Muscle layer of colon (tissue), 2 donors: ENCODE results near the gene SPATA31D1.
A peak's percentile ranks its signal among the peaks of the same experiment; 100 is the strongest.

Experiments
- H3K27ac ChIP-seq: one replicate; pipeline ENCODE4 v1.7.0; 2013; ENCODE audit warnings: low read depth, mild to moderate bottlenecking, low read length, moderate library complexity
- H3K27me3 ChIP-seq, 2 donors: one replicate each; pipeline ENCODE4 v1.7.0; 2013; ENCODE audit warnings: low read length in 2 of 2, mild to moderate bottlenecking in 2 of 2; ENCODE audit not compliant: insufficient read depth in 2 of 2, control insufficient read depth in 1 of 2
- H3K36me3 ChIP-seq: one replicate; pipeline ENCODE4 v1.7.0; 2013; ENCODE audit warnings: mild to moderate bottlenecking, low read length; ENCODE audit not compliant: insufficient read depth
- H3K4me1 ChIP-seq: one replicate; pipeline ENCODE4 v1.7.0; 2013; ENCODE audit warnings: mild to moderate bottlenecking, low read length; ENCODE audit not compliant: insufficient read depth
- H3K4me3 ChIP-seq, 2 donors: one replicate each; pipeline ENCODE4 v1.7.0; 2013; ENCODE audit warnings: low read length in 2 of 2, low read depth in 1 of 2, mild to moderate bottlenecking in 1 of 2, moderate library complexity in 1 of 2
- H3K9ac ChIP-seq: one replicate; pipeline ENCODE4 v1.7.0; 2013; ENCODE audit warnings: low read length
- H3K9me3 ChIP-seq: one replicate; pipeline ENCODE4 v1.7.0; 2013; ENCODE audit warnings: mild to moderate bottlenecking, low read length
- donor health status: abdominal sarcoma.
- donor health status: Adenocarcinoma of cecum.

The SPATA31D1 gene

DNA sequence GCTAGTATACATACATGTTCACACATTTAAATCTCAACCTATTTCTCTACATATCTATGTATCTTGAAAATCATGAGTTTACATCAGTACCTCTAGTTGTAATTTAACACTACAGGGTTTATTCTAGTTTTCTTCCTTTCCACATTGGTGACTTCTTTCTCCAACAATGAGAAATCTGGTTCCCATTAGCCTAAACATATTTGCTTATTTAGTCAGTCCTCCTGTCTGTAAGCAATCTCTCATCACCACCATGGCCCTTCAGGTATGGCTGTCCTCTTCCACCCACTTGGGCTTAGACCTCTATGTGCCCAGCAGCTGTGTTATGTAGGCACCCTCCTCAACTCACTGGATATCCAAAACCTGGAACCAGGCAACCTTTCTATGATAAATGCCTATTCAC, 8.0 kb upstream of the SPATA31D1 start:
- H3K9ac ChIP-seq, result no peak overlapping the region
- H3K36me3 ChIP-seq, result no peaks in the 10 kb centered on the region

DNA sequence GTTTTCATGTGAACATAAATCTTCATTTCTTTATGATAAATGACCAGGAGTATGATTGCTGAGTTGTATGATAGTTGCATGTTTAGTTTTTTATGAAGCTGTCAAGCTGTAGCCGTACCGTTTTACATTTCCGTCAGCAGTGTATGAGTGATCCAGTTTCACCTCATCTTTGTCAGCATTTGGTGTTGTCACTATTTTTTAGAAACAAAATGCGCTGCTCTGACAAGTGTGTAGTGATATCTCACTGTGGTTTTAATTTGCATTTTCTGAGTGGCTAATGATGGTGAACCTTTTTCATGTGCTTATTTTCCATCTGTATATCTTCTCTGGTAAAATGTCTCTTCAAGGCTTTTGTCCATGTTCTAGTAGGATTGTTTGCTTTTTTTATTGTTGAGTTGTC, 6.7 kb upstream of the SPATA31D1 start:
- H3K4me1 ChIP-seq, result no peaks in the 10 kb centered on the region
- H3K36me3 ChIP-seq, result no peaks in the 10 kb centered on the region
- H3K27ac ChIP-seq, result no peak overlapping the region
- no peaks in the 10 kb centered on the region for H3K27me3 ChIP-seq
- H3K4me3 ChIP-seq, result no peak overlapping the region
- H3K9ac ChIP-seq, result no peak overlapping the region
- H3K9me3 ChIP-seq, result no peaks in the 10 kb centered on the region

More for the DNA sequence above, 8.0 kb upstream of the SPATA31D1 start:
- H3K4me3 ChIP-seq, result no peak overlapping the region
- no peak overlapping the region for H3K27ac ChIP-seq
- H3K9me3 ChIP-seq, result no peaks in the 10 kb centered on the region
- H3K4me1 ChIP-seq, result no peaks in the 10 kb centered on the region
- no peaks in the 10 kb centered on the region for H3K27me3 ChIP-seq

DNA sequence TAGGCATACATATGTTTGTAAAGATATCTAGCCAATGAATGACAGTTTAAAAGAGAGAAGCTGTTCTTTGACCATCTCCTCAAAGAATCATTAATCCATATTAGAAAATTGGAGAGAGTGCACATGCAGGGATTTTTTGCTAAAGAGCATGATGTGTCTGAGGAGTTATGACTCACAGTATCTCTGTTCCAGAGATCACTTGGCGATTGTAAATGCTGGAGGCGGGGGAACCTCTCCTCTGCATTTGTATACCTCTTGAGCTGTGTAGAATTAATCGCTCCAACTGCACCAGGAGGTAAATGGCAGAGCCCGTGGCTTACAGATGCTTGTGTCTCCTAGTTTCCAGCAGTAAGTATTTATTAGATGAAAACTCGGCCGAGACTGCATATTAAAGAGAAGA, 3.6 kb upstream of the SPATA31D1 start:
- Histone ChIP-seq H3K27me3 (no peaks in the 10 kb centered on the region), H3K36me3 (no peaks in the 10 kb centered on the region), H3K27ac (no peak overlapping the region), H3K9me3 (no peaks in the 10 kb centered on the region), H3K4me3 (no peak overlapping the region), H3K9ac (no peak overlapping the region), H3K4me1 (no peaks in the 10 kb centered on the region)

DNA sequence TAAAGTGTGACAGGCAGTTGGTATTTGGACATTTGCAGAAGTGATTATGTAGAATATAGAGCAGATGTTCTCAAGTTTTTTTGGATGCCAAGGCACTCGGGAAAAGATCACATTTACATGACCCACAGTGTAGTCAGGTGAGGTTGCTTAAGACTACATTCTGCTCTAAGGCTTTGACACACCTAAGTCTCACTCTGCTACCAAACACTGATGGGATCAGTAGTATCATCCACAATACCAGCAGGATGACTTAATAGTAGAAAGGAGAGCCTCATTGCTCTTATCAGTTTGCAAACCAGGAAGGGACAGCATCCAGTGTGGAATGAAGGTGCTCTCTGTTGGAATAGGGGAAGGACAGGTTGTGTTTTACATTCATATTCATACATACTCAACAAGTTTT, 2.5 kb upstream of the SPATA31D1 start:
- no peaks in the 10 kb centered on the region for H3K27me3 ChIP-seq
- no peaks in the 10 kb centered on the region for H3K9me3 ChIP-seq
- H3K9ac ChIP-seq, result no peak overlapping the region
- H3K27ac ChIP-seq, result no peak overlapping the region
- no peaks in the 10 kb centered on the region for H3K36me3 ChIP-seq
- no peak overlapping the region for H3K4me3 ChIP-seq
- no peaks in the 10 kb centered on the region for H3K4me1 ChIP-seq

DNA sequence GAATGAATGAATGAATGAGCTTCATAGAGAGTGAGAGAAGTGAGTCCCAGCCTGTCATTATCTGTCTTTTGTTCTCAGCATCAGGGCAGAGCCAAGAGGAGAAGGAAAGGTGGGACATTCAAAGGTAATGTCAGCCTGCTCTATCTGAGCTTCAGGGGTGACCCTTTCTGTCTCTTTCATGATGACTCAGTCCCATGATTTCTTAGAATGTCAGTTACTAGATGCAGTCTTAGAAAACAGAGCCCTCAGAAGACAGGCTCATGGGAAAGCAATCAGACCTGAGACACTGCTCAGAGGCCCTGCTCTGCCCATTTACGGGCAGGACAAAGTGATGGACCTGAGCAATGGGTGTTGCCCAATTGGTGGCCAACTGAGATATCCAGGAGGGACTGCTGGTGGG, 1.1 kb downstream of the SPATA31D1 start:
- no peaks in the 10 kb centered on the region for H3K9me3 ChIP-seq
- H3K27ac ChIP-seq, result no peak overlapping the region
- no peaks in the 10 kb centered on the region for H3K27me3 ChIP-seq
- no peaks in the 10 kb centered on the region for H3K4me1 ChIP-seq
- no peaks in the 10 kb centered on the region for H3K36me3 ChIP-seq
- no peak overlapping the region for H3K9ac ChIP-seq
- no peak overlapping the region for H3K4me3 ChIP-seq

DNA sequence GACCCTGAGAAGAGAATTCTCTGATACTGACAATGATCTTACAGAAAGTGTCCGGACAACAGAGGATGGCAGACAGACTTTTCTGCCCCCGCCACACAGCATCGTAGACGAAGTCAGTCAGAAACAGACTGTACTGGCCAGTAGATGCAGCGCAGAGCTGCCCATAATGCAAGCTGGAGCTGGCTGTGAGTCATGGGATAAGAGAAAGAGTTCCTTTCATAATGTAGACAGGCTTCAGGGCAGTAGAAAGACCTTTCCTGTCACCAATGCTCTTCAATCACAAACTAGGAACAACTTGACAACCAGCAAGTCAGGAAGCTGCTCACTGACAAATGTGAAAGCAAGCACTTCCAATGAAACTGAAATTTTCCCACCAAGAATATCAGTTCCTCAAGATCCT, 5.1 kb downstream of the SPATA31D1 start:
- Histone ChIP-seq H3K27me3 (no peaks in the 10 kb centered on the region), H3K4me1 (no peaks in the 10 kb centered on the region), H3K4me3 (no peak overlapping the region), H3K27ac (no peak overlapping the region), H3K9ac (no peak overlapping the region), H3K36me3 (no peaks in the 10 kb centered on the region), H3K9me3 (no peaks in the 10 kb centered on the region)

DNA sequence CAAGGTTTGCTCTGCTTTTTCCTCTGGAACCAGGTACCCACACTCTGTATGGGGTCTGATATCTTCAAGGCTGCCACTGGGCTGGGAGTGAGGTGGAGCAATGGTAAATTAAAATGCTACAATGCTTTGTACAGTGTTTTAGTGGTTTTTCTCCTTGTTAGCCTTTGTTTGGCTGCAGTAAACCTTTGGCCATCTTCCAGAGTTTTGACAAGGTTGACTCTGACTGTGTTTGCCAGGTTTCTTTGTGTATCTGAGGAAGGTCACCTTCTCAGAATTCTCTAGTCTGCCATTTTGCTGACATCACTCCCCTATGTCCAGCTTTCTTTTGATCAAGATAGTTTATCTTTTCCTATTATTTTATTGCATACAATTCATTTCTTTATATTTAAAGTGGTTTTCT, 11.2 kb downstream of the SPATA31D1 start:
- H3K36me3 ChIP-seq, result no peaks in the 10 kb centered on the region
- no peaks in the 10 kb centered on the region for H3K9me3 ChIP-seq
- no peak overlapping the region for H3K9ac ChIP-seq
- no peaks in the 10 kb centered on the region for H3K27me3 ChIP-seq
- H3K4me1 ChIP-seq, result no peaks in the 10 kb centered on the region
- H3K27ac ChIP-seq, result no peak overlapping the region
- H3K4me3 ChIP-seq, result no peak overlapping the region

DNA sequence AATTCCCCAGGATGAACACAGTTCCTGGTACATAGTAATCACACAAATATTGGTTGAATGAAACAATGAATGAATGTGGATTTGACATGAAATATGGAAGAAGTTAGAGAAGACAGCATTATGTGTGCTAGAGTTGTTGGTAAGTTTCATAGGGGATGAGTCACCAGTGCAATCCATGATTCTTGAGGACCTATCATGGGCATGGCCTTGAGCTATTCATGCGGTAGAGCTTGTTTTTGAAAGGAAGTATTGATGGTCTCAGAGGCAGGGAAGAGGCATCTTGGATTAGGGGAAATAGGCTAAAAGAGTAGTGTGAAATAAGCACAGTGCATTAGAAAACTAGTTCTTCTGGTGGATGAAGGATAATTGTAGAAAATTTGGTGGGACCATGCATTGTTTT, 22.1 kb downstream of the SPATA31D1 start:
- Histone ChIP-seq H3K27me3 (no peaks in the 10 kb centered on the region), H3K4me1 (peaks cover 5% of the 10 kb centered on the region), H3K36me3 (no peaks in the 10 kb centered on the region), H3K4me3 (no peak overlapping the region), H3K9ac (no peak overlapping the region), H3K27ac (peak overlapping the region; percentile 2), H3K9me3 (peaks cover 3% of the 10 kb centered on the region)

DNA sequence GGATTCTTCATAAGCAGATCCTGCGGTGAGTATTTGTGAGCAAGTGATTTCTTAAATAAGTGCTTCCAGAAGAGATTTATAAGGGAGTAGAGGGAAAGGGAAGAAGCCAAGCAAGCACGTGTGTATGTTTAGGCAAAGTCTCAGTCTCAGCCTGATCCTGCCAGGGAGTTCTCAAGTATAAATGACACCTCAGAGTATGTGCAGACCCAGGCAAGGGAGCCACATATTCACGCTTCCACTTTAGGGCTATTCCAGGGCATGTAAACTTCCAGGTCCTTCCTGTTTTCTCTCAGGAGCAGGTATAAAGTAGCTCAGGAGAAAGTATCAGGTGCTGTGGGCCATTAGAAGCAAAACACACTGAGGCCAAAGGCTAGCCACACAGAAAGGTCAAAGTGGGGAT, 22.6 kb downstream of the SPATA31D1 start:
- Histone ChIP-seq H3K36me3 (no peaks in the 10 kb centered on the region), H3K9me3 (peaks cover 3% of the 10 kb centered on the region), H3K9ac (no peak overlapping the region)

DNA sequence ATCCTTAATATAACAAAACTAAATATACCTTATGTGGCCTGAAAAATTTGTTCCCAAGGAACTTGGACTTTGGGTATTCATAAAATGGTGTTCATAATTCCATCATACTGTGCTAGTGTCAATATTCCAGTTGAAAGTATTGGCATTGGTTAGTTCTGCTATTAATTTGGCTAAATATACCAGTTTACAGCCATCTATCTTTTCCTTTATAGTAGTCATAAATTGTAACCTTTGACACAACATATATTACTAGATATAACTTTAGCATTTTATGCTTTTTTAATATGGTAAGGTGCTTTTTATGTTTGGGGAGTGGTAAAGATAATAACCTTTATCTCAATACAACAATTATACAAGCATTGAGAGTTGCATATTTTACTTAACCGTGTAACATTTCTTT, 23.7 kb downstream of the SPATA31D1 start:
- Histone ChIP-seq H3K27me3 (no peaks in the 10 kb centered on the region), H3K4me1 (peaks cover 5% of the 10 kb centered on the region), H3K4me3 (no peak overlapping the region), H3K9me3 (peaks cover 3% of the 10 kb centered on the region), H3K9ac (no peak overlapping the region), H3K27ac (no peak overlapping the region), H3K36me3 (no peaks in the 10 kb centered on the region)

More for the DNA sequence above, 22.6 kb downstream of the SPATA31D1 start:
- H3K27me3 ChIP-seq, result no peaks in the 10 kb centered on the region
- peaks cover 5% of the 10 kb centered on the region for H3K4me1 ChIP-seq
- H3K27ac ChIP-seq, result no peak overlapping the region
- H3K4me3 ChIP-seq, result no peak overlapping the region

DNA sequence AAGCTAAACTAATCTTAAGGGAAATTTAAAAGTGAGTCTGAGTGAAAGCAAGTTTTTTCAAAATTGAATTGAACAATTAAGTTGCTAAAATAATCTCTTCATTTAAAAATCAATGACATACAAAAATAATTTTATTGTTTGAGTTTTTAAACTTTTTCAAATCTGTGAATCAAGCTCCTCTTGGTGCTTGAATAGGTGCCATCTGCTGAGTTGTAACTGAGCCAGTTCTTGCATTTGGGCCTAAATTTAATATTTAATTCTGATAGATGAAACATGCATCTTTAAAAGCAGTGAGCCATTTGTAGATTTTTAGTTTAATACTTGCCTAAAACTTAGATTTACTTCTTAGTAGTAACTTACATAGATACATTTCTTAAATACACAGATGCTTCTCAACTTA, 31.8 kb downstream of the SPATA31D1 start:
- H3K9me3 ChIP-seq, result no peaks in the 10 kb centered on the region
- no peaks in the 10 kb centered on the region for H3K27me3 ChIP-seq
- H3K4me1 ChIP-seq, result no peaks in the 10 kb centered on the region
- H3K27ac ChIP-seq, result no peak overlapping the region
- H3K9ac ChIP-seq, result no peak overlapping the region
- H3K36me3 ChIP-seq, result no peaks in the 10 kb centered on the region
- no peak overlapping the region for H3K4me3 ChIP-seq

DNA sequence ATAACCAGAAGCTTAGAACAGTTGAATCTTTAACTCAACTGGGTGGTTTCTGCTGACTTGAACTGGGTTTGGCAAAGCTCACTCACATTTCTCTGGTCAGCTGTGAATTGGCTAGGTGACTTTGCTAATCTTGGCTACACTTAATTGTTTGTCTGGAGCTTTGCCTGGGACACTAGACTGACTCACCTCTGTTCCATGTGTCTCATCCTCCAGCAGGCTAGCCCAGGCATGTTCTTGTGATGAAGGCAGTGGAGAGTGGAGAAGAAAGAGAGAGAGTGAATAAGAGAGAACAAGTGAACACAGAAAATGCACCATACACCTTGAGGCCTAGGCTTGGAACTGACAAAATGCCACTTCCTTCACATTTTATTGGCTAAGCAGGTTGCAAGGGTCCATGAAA, 32.6 kb downstream of the SPATA31D1 start:
- H3K9me3 ChIP-seq, result no peaks in the 10 kb centered on the region
- no peak overlapping the region for H3K4me3 ChIP-seq
- no peaks in the 10 kb centered on the region for H3K4me1 ChIP-seq

More for the DNA sequence above, 32.6 kb downstream of the SPATA31D1 start:
- no peaks in the 10 kb centered on the region for H3K27me3 ChIP-seq
- no peak overlapping the region for H3K9ac ChIP-seq
- H3K36me3 ChIP-seq, result no peaks in the 10 kb centered on the region
- H3K27ac ChIP-seq, result peak overlapping the region; percentile 73
